ENCODE data around the gene GDPD4. TPM values are rescaled to one million over a fixed set of nuclear protein-coding genes. Genes with fewer than 3 reads are reported as not detected.

GDPD4 gene
- total RNA-seq, 1 experiment from 2014 or later: not detected

GRCh38 chr11:77324508-77324907 lies 23.0 kb upstream of the GDPD4 start:
- no peak overlapping the region for H3K4me3 Mint-ChIP-seq (ENCODE audit: unreplicated experiment)
- ChIA-PET POLR2A (no interaction called here), CTCF (interaction anchor here (0.6 to 1.1 kb wide), 4 partner anchors 11 to 590 kb away, joined by 3 to 7 read pairs (median 4); partner anchors contain the start of gene MYO7A)
- H3K27ac Mint-ChIP-seq (ENCODE audit: low read depth, unreplicated experiment): no peak overlapping the region
- no peaks in the 10 kb centered on the region for H3K4me1 Mint-ChIP-seq (ENCODE audit: insufficient read depth, unreplicated experiment)
- peaks cover 7% of the 10 kb centered on the region for H3K9me3 Mint-ChIP-seq (ENCODE audit: unreplicated experiment)
- H3K27me3 Mint-ChIP-seq (ENCODE audit: insufficient read depth, unreplicated experiment): no peaks in the 10 kb centered on the region
- peaks cover 10% of the 10 kb centered on the region for H3K36me3 Mint-ChIP-seq (ENCODE audit: insufficient read depth, unreplicated experiment)
- intact Hi-C loops (cut with micrococcal nuclease): no loop called here
- no peak for DNase-seq (ENCODE audit: unreplicated experiment)
- BruUV-seq (replicated peaks): no TSS peak
- no peak for TF ChIP-seq CTCF (IDR thresholded peaks at IDR 0.05; ENCODE audit: unreplicated experiment)

DNA sequence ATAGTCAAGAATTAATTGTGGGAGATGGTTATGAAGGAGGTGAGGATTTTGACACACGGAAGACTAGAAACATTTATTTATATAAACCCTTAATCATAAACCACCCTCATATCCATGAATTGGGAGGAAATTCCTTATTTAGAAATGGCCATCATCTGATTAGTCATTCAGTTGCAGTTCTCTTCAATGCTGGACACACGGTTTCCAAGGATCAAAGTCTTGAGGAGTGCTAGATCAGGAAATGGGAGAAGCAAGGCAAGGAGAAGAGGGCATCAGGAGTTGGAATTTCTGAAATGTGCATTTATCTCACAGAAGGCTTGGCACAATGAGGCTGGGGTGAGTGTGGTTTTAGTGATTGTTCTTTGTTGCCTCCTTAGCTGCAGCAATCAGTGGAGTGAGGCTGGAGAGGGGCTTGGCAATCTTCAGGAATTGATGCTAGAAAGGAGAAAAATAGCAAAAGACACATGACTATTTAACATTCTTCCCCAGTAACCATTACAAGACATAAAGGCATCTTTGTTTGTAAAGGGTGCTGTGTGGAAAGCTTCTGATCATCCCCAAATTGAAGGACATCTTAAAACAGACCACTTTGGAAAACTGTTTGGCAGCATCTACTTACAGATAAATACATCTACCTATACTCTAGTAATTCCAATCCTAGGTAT lies 21.6 kb upstream of the GDPD4 start:
- no peak overlapping the region for H3K4me3 Mint-ChIP-seq (ENCODE audit: unreplicated experiment)
- BruUV-seq (replicated peaks): no TSS peak
- H3K27ac Mint-ChIP-seq (ENCODE audit: low read depth, unreplicated experiment): no peak overlapping the region
- peaks cover 7% of the 10 kb centered on the region for H3K9me3 Mint-ChIP-seq (ENCODE audit: unreplicated experiment)
- no peak for DNase-seq (ENCODE audit: unreplicated experiment)
- TF ChIP-seq CTCF (IDR thresholded peaks at IDR 0.05; ENCODE audit: unreplicated experiment): no peak
- ChIA-PET CTCF (interaction anchor here (0.6 to 0.7 kb wide), 2 partner anchors 192 to 236 kb away, joined by 3 to 5 read pairs; no protein-coding TSS in a partner anchor), POLR2A (no interaction called here)
- H3K27me3 Mint-ChIP-seq (ENCODE audit: insufficient read depth, unreplicated experiment): no peaks in the 10 kb centered on the region
- intact Hi-C loops (cut with micrococcal nuclease): no loop called here
- H3K36me3 Mint-ChIP-seq (ENCODE audit: insufficient read depth, unreplicated experiment): peaks cover 10% of the 10 kb centered on the region
- no peaks in the 10 kb centered on the region for H3K4me1 Mint-ChIP-seq (ENCODE audit: insufficient read depth, unreplicated experiment)

GRCh38 chr11:77322506-77322905 lies 21.0 kb upstream of the GDPD4 start:
- ChIA-PET CTCF (interaction anchor here (0.6 kb wide), 1 partner anchor 237 kb away, joined by 3 read pairs; no protein-coding TSS in a partner anchor), POLR2A (no interaction called here)
- H3K9me3 Mint-ChIP-seq (ENCODE audit: unreplicated experiment): peaks cover 7% of the 10 kb centered on the region
- no peak for TF ChIP-seq CTCF (IDR thresholded peaks at IDR 0.05; ENCODE audit: unreplicated experiment)
- H3K4me1 Mint-ChIP-seq (ENCODE audit: insufficient read depth, unreplicated experiment): no peaks in the 10 kb centered on the region
- H3K27ac Mint-ChIP-seq (ENCODE audit: low read depth, unreplicated experiment): no peak overlapping the region
- H3K4me3 Mint-ChIP-seq (ENCODE audit: unreplicated experiment): no peak overlapping the region
- intact Hi-C loops (cut with micrococcal nuclease): no loop called here
- DNase-seq (ENCODE audit: unreplicated experiment): no peak
- no TSS peak for BruUV-seq (replicated peaks)
- H3K27me3 Mint-ChIP-seq (ENCODE audit: insufficient read depth, unreplicated experiment): no peaks in the 10 kb centered on the region
- peaks cover 6% of the 10 kb centered on the region for H3K36me3 Mint-ChIP-seq (ENCODE audit: insufficient read depth, unreplicated experiment)

DNA sequence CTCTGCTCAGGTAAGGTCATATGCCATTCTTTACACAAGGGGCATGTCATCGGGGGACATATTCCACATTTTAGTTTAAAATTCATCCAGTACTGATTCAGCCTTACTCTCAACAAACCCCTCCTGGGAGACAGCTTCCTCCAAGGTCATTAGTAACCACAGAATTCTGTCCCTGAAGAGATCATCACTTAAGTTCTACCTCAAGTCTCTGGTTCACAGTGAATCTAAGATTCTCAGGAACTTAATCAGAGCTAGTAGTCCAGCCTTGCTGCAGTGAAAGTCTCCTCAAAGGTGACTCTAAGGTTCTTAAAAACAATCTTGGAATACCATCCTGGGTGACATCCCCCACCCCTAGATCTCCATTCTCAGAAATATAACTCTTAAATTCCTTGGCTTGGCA lies 18.9 kb upstream of the GDPD4 start:
- POLR2A ChIA-PET: no interaction called here
- DNase-seq (ENCODE audit: unreplicated experiment): no peak
- Mint-ChIP-seq H3K36me3 (ENCODE audit: insufficient read depth, unreplicated experiment) (peaks cover 5% of the 10 kb centered on the region), H3K4me1 (ENCODE audit: insufficient read depth, unreplicated experiment) (no peaks in the 10 kb centered on the region), H3K4me3 (ENCODE audit: unreplicated experiment) (no peak overlapping the region), H3K27me3 (ENCODE audit: insufficient read depth, unreplicated experiment) (no peaks in the 10 kb centered on the region), H3K27ac (ENCODE audit: low read depth, unreplicated experiment) (no peak overlapping the region), H3K9me3 (ENCODE audit: unreplicated experiment) (no peaks in the 10 kb centered on the region)
- no peak for TF ChIP-seq CTCF (IDR thresholded peaks at IDR 0.05; ENCODE audit: unreplicated experiment)
- CTCF ChIA-PET: no interaction called here
- intact Hi-C loops (cut with micrococcal nuclease): no loop called here
- no TSS peak for BruUV-seq (replicated peaks)
